Measurements from ENCODE around the gene MCF2L. TPM values are rescaled to one million over a fixed set of nuclear protein-coding genes. Genes with fewer than 3 reads are reported as not detected.

Gene MCF2L
- total and polyA plus RNA-seq, 2 experiments from 2014 or later = 4.8 to 25.6 TPM

DNA sequence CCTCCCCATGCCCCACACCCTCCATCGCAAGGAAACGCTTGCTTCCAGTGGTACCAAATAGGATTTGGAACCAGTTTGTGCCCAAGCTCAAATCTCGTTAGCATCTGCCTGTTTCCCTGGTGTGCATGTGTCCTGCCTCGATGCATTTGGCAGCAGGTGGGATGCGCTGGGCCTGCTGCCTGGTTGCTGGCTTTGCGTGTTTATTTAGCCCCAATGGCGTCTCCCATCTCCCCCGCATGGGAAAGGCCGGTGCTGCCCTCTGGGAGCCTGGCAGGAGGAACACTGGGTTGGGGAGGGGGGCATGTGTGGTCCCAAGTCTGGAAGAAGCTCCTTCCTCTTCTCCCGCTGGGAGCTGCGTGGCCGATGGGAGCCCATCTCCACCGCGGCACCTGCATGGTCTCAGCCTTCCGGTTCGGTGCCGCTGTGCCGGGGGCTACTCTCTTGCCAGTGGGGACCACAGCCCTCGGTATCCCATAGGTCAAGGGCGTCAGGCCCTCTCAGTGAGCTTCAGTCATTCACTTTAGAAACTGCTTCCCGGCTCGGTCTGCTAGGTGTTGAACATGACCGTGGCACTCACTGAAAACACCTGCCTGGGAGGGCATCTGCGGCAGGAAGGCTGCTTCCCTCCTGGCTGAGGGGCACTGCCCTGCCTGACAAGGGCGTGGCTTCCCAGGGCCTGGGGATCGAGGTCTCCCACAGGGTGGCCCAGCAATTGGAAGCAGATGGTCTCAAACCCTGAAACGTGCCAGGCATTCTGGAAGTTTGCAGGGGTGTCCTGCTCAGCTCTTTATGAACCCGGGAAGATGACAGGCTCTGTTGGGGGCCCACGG lies 124.8 kb downstream of the MCF2L start:
- Histone ChIP-seq H3K27me3 (ENCODE audit: insufficient read depth) (no peaks in the 10 kb centered on the region), H3K4me3 (no peak overlapping the region), H3K4me1 (ENCODE audit: insufficient read depth) (no peaks in the 10 kb centered on the region), H3K27ac (ENCODE audit: low read depth) (no peak overlapping the region), H3K79me2 (replicated peaks; ENCODE audit: insufficient read depth) (no peaks in the 10 kb centered on the region), H3K4me2 (no peak overlapping the region), H3K36me3 (ENCODE audit: insufficient read depth) (no peaks in the 10 kb centered on the region), H3K9me2 (ENCODE audit: insufficient read depth) (no peaks in the 10 kb centered on the region), H2AFZ (no peak overlapping the region), H3F3A (replicated peaks; ENCODE audit: low read depth) (0 out of 2 replicates have a peak, but pooled peaks cover 4% of the 10 kb centered on the region), H4K20me1 (replicated peaks; ENCODE audit: insufficient read depth) (no peaks in the 10 kb centered on the region)
- DNase-seq (ENCODE audit: low spot score) (no peak), ATAC-seq (no peak)
- Mint-ChIP-seq H3K27me3 (ENCODE audit: insufficient read depth, low read depth, poor library complexity) (peaks cover 14% of the 10 kb centered on the region), H3K4me1 (peaks cover 25% of the 10 kb centered on the region), H3K9me3 (no peaks in the 10 kb centered on the region), H3K27ac (no peak overlapping the region), H3K4me3 (no peak overlapping the region), H3K36me3 (ENCODE audit: low read depth) (peaks cover 1% of the 10 kb centered on the region; the same call in 1 of the 3 replicates)
- no peak for TF ChIP-seq ZNF462 (CRISPR knock-in tag; IDR thresholded peaks at IDR 0.05)
- no peak for TF ChIP-seq REST (IDR thresholded peaks at IDR 0.05; ENCODE audit: unreplicated experiment)
- TF ChIP-seq ZNF114 (CRISPR knock-in tag; IDR thresholded peaks at IDR 0.05) = no peak
- TF ChIP-seq, protein P1, sequence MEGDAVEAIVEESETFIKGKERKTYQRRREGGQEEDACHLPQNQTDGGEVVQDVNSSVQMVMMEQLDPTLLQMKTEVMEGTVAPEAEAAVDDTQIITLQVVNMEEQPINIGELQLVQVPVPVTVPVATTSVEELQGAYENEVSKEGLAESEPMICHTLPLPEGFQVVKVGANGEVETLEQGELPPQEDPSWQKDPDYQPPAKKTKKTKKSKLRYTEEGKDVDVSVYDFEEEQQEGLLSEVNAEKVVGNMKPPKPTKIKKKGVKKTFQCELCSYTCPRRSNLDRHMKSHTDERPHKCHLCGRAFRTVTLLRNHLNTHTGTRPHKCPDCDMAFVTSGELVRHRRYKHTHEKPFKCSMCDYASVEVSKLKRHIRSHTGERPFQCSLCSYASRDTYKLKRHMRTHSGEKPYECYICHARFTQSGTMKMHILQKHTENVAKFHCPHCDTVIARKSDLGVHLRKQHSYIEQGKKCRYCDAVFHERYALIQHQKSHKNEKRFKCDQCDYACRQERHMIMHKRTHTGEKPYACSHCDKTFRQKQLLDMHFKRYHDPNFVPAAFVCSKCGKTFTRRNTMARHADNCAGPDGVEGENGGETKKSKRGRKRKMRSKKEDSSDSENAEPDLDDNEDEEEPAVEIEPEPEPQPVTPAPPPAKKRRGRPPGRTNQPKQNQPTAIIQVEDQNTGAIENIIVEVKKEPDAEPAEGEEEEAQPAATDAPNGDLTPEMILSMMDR (conservative IDR thresholded peaks at IDR 0.05; ENCODE audit: low read depth in 2 of 2) = no peak
- no peak for TF ChIP-seq EZH2 (IDR thresholded peaks at IDR 0.05; ENCODE audit: low read depth, unreplicated experiment)
- no peak for TF ChIP-seq ZNF331 (CRISPR knock-in tag; IDR thresholded peaks at IDR 0.05; ENCODE audit: low read depth)
- TF ChIP-seq EZH2phosphoT487 (IDR thresholded peaks at IDR 0.05; ENCODE audit: unreplicated experiment) = no peak
- TF ChIP-seq CREB1 (CRISPR knock-in tag; IDR thresholded peaks at IDR 0.05; ENCODE audit: low read depth) = no peak
- TF ChIP-seq, protein P2, sequence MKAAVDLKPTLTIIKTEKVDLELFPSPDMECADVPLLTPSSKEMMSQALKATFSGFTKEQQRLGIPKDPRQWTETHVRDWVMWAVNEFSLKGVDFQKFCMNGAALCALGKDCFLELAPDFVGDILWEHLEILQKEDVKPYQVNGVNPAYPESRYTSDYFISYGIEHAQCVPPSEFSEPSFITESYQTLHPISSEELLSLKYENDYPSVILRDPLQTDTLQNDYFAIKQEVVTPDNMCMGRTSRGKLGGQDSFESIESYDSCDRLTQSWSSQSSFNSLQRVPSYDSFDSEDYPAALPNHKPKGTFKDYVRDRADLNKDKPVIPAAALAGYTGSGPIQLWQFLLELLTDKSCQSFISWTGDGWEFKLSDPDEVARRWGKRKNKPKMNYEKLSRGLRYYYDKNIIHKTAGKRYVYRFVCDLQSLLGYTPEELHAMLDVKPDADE (IDR thresholded peaks at IDR 0.05) = no peak
- TF ChIP-seq POLR2AphosphoS5 (IDR thresholded peaks at IDR 0.05; ENCODE audit: low read depth) = no peak
- TF ChIP-seq JUNB (IDR thresholded peaks at IDR 0.05; ENCODE audit: unreplicated experiment) = no peak
- TF ChIP-seq NANOG (IDR thresholded peaks at IDR 0.05; ENCODE audit: borderline replicate concordance) = no peak
- TF ChIP-seq STAT1 (IDR thresholded peaks at IDR 0.05; ENCODE audit: unreplicated experiment) = no peak
